Caco-2 (cell line): ENCODE data around the gene RBP2. TPM values are rescaled to one million over a fixed set of nuclear protein-coding genes. Genes with fewer than 3 reads are reported as not detected.

Source experiments
- BruUV-seq: library from RNA; stranded (reverse); fragments of 400-500 nt; replicated peaks from 2 replicates; lab custom pipeline; 2021; lab: Mats Ljungman, UMichigan
- CTCF ChIA-PET: fragments of 300-600 bp; sonication (Branson Sonifier 250); formaldehyde crosslinking; loops from one replicate; lab custom pipeline; 2022; ENCODE audit warnings: antibody characterized with exemption; lab: Charles Lee
- POLR2A ChIA-PET: fragments of 300-600 bp; sonication (Branson Sonifier 250); formaldehyde crosslinking; loops from one replicate; lab custom pipeline; 2022; ENCODE audit warnings: antibody characterized with exemption; lab: Charles Lee
- DNase-seq, 2 experiments: peaks; one replicate each; pipeline versions ENCODE4 v3.0.0 to v3.0.0-alpha.2; 2020 to 2022
- H3K27me3 ChIP-seq: replicated peaks from 2 replicates; pipeline ENCODE4 v1.6.0; 2011; ENCODE audit warnings: low read length; ENCODE audit not compliant: control insufficient read depth, insufficient read depth
- H3K36me3 ChIP-seq: 2 replicates; pipeline ENCODE4 v1.5.1; 2011; ENCODE audit warnings: low read length; ENCODE audit not compliant: control insufficient read depth, insufficient read depth
- H3K4me1 ChIP-seq: fragments of 250-450 bp; sonication (Bioruptor Pico); 2 replicates; pipeline ENCODE4 v1.5.1; 2020; ENCODE audit warnings: mild to moderate bottlenecking
- H3K4me3 ChIP-seq: 2 replicates; pipeline ENCODE4 v1.5.1; 2011; ENCODE audit warnings: low read depth, mild to moderate bottlenecking, control low read depth, low read length
- H3K9me3 ChIP-seq: fragments of 250-450 bp; sonication (Bioruptor Pico); 2 replicates; pipeline ENCODE4 v1.5.1; 2020; ENCODE audit warnings: mild to moderate bottlenecking, moderate library complexity
- H3K27ac Mint-ChIP-seq: one replicate; pipeline ENCODE4 v1.8.0; 2022; ENCODE audit warnings: mixed read lengths; ENCODE audit not compliant: unreplicated experiment
- H3K27me3 Mint-ChIP-seq: one replicate; pipeline ENCODE4 v1.8.0; 2022; ENCODE audit warnings: mixed read lengths; ENCODE audit not compliant: insufficient read depth, unreplicated experiment
- H3K36me3 Mint-ChIP-seq: one replicate; pipeline ENCODE4 v1.8.0; 2022; ENCODE audit warnings: mild to moderate bottlenecking, mixed read lengths; ENCODE audit not compliant: insufficient read depth, unreplicated experiment
- H3K4me1 Mint-ChIP-seq: one replicate; pipeline ENCODE4 v1.8.0; 2022; ENCODE audit warnings: low read depth, mixed read lengths; ENCODE audit not compliant: unreplicated experiment
- H3K4me3 Mint-ChIP-seq: one replicate; pipeline ENCODE4 v1.8.0; 2022; ENCODE audit warnings: mild to moderate bottlenecking, moderate library complexity, mixed read lengths; ENCODE audit not compliant: unreplicated experiment
- H3K9me3 Mint-ChIP-seq: one replicate; pipeline ENCODE4 v1.8.0; 2022; ENCODE audit warnings: mixed read lengths; ENCODE audit not compliant: unreplicated experiment
- intact Hi-C: fragments of 100-400 bp; cut with micrococcal nuclease; formaldehyde crosslinking; loops from one replicate; pipeline ENCODE4 v1.10.0; 2022; ENCODE audit not compliant: unreplicated experiment
- total RNA-seq: library from RNA; stranded (reverse); gene quantifications from 2 replicates; pipeline ENCODE4 v1.2.3, GENCODE V29; 2022
- TF ChIP-seq, protein P1 (sequence below), 2 experiments: fragments of 200-600 bp in 1 of 2; IDR thresholded peaks; 1 replicate in 1 of 2; 2 replicates in 1 of 2; pipeline versions ENCODE4 v1.5.1 to v1.8.0; 2011 to 2022; ENCODE audit warnings: antibody characterized with exemption in 1 of 2, control low read depth in 1 of 2, inconsistent platforms in 1 of 2, low read depth in 1 of 2, low read length in 1 of 2, mild to moderate bottlenecking in 1 of 2, moderate library complexity in 1 of 2; ENCODE audit not compliant: insufficient read depth in 1 of 2, severe bottlenecking in 1 of 2, unreplicated experiment in 1 of 2

RBP2 gene
- total RNA-seq, 1 experiment from 2014 or later: 28.0 TPM

DNA sequence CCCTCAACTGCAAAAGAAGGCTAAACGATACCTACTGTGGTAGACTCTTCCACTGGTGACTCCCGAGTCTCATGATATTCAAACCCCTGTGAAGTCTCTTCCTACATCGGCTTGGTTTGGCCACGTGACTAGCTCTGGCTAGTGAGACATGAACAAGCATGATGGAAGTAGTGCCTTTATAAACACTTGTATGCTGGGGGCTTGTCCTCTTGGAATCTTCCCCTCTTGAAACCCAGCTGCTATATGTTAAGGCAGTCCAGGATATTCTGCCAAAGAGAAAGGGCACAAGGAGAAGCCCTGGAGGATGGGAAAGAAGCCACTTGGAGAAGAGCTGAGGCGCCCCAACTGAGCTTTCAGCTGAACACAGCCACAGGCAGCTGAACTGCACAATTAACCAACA, 46.9 kb upstream of the RBP2 start:
- Histone ChIP-seq H3K27me3 (no peaks in the 10 kb centered on the region), H3K9me3 (no peaks in the 10 kb centered on the region), H3K4me3 (no peak overlapping the region), H3K4me1 (no peaks in the 10 kb centered on the region), H3K36me3 (no peaks in the 10 kb centered on the region)
- ChIA-PET CTCF (no interaction called here), POLR2A (no interaction called here)
- no peaks in the 10 kb centered on the region for H3K9me3 Mint-ChIP-seq
- no peaks in the 10 kb centered on the region for H3K27me3 Mint-ChIP-seq
- peaks cover 6% of the 10 kb centered on the region for H3K36me3 Mint-ChIP-seq
- no peaks in the 10 kb centered on the region for H3K4me1 Mint-ChIP-seq
- no peak overlapping the region for H3K27ac Mint-ChIP-seq
- TF ChIP-seq, protein P1, sequence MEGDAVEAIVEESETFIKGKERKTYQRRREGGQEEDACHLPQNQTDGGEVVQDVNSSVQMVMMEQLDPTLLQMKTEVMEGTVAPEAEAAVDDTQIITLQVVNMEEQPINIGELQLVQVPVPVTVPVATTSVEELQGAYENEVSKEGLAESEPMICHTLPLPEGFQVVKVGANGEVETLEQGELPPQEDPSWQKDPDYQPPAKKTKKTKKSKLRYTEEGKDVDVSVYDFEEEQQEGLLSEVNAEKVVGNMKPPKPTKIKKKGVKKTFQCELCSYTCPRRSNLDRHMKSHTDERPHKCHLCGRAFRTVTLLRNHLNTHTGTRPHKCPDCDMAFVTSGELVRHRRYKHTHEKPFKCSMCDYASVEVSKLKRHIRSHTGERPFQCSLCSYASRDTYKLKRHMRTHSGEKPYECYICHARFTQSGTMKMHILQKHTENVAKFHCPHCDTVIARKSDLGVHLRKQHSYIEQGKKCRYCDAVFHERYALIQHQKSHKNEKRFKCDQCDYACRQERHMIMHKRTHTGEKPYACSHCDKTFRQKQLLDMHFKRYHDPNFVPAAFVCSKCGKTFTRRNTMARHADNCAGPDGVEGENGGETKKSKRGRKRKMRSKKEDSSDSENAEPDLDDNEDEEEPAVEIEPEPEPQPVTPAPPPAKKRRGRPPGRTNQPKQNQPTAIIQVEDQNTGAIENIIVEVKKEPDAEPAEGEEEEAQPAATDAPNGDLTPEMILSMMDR (IDR thresholded peaks at IDR 0.05; ENCODE audit: insufficient read depth in 1 of 2, low read depth in 1 of 2, low read length in 1 of 2, severe bottlenecking in 1 of 2, unreplicated experiment in 1 of 2): no peak
- BruUV-seq: no TSS peak
- no peak for DNase-seq
- no peak overlapping the region for H3K4me3 Mint-ChIP-seq
- intact Hi-C loops: no loop called here

DNA sequence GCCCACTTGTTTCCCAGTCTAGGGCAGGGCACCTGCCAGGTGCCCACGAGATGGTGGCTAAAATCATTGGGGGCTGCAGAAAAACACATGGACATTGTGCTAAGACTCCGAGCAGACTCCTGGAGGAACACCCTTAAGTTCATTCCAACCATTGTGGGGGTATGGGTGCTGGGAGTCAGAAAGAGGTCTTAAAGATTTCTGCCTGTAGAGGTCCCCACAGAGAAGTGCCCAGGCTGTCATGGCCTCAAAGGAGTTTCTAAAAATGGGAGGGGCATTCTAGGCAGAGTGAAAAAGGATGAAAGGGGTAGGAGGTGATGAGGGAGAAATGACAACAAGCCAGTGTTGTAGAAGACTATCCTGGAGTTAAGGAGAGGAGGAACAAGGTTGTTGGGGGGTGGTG, 46.1 kb upstream of the RBP2 start:
- Mint-ChIP-seq H3K4me1 (no peaks in the 10 kb centered on the region), H3K27ac (no peak overlapping the region), H3K27me3 (no peaks in the 10 kb centered on the region), H3K36me3 (peaks cover 6% of the 10 kb centered on the region), H3K4me3 (no peak overlapping the region), H3K9me3 (no peaks in the 10 kb centered on the region)
- no peaks in the 10 kb centered on the region for H3K9me3 ChIP-seq
- no peaks in the 10 kb centered on the region for H3K36me3 ChIP-seq
- intact Hi-C loops: no loop called here
- TF ChIP-seq, protein P1 (IDR thresholded peaks at IDR 0.05; ENCODE audit: insufficient read depth in 1 of 2, low read depth in 1 of 2, low read length in 1 of 2, severe bottlenecking in 1 of 2, unreplicated experiment in 1 of 2): no peak
- POLR2A ChIA-PET: no interaction called here
- H3K4me1 ChIP-seq: no peaks in the 10 kb centered on the region
- CTCF ChIA-PET: no interaction called here
- H3K4me3 ChIP-seq: no peak overlapping the region
- H3K27me3 ChIP-seq: no peaks in the 10 kb centered on the region
- no peak for DNase-seq
- BruUV-seq: no TSS peak

DNA sequence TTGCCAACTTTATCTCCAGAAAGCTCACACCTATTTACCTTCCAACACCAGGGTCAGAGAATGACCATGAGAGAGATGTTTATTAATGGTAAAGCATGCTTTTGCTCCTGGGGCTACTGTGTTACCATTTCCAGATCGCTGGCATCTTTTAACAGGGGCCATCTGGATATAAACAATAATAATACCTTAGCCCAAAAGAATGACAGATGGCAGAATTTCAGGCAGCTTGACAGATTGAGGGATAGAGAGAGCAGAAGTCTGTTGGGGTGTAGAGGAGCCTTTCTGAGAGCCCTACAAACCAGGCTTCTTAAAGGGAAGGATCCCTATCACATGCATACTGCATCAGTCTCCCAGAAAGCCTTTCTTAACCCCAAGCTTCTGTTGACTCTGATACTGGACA, 45.5 kb upstream of the RBP2 start:
- Mint-ChIP-seq H3K36me3 (peaks cover 6% of the 10 kb centered on the region), H3K9me3 (no peaks in the 10 kb centered on the region), H3K4me3 (no peak overlapping the region), H3K4me1 (no peaks in the 10 kb centered on the region), H3K27me3 (no peaks in the 10 kb centered on the region), H3K27ac (no peak overlapping the region)
- TF ChIP-seq, protein P1 (IDR thresholded peaks at IDR 0.05; ENCODE audit: insufficient read depth in 1 of 2, low read depth in 1 of 2, low read length in 1 of 2, severe bottlenecking in 1 of 2, unreplicated experiment in 1 of 2): no peak
- ChIA-PET POLR2A (no interaction called here), CTCF (no interaction called here)
- no peaks in the 10 kb centered on the region for H3K27me3 ChIP-seq
- no peaks in the 10 kb centered on the region for H3K36me3 ChIP-seq
- no TSS peak for BruUV-seq
- H3K4me3 ChIP-seq: no peak overlapping the region
- intact Hi-C loops: loop anchor here (2.0 kb wide), 1 partner anchor 41 kb away; no protein-coding TSS in a partner anchor
- DNase-seq: no peak
- H3K4me1 ChIP-seq: no peaks in the 10 kb centered on the region
- no peaks in the 10 kb centered on the region for H3K9me3 ChIP-seq
